ENCODE data around the gene TMEM115.

TMEM115 gene

DNA sequence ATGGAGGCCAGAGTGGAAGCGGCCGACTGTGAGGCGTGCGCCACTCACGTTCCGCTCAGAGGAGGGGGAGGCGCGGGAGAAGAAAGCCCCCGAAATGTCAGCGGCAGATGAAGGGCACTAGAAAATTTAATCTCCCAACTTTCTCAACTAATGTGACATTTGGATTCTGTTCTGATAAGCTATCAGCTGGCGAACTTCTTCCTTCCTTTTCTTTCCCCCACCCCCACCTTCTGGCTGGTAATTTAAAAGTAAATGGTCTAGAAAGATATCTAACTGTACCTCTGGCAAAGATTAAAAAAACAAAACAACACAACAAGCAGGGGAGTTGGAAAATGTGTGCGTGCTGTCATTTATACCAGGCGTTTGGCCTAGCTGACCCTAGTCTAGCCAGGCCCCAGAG is 26.4 kb upstream of the TMEM115 start:
- H3K9me3 Mint-ChIP-seq = no peaks in the 10 kb centered on the region
- no peaks in the 10 kb centered on the region for H3K4me1 Mint-ChIP-seq (ENCODE audit: low read depth)
- H3K27me3 Mint-ChIP-seq (ENCODE audit: low read depth) = no peaks in the 10 kb centered on the region
- no peaks in the 10 kb centered on the region for H3K36me3 Mint-ChIP-seq (ENCODE audit: low read depth)
- no peak overlapping the region for H3K4me3 Mint-ChIP-seq
- no peak overlapping the region for H3K27ac Mint-ChIP-seq

DNA sequence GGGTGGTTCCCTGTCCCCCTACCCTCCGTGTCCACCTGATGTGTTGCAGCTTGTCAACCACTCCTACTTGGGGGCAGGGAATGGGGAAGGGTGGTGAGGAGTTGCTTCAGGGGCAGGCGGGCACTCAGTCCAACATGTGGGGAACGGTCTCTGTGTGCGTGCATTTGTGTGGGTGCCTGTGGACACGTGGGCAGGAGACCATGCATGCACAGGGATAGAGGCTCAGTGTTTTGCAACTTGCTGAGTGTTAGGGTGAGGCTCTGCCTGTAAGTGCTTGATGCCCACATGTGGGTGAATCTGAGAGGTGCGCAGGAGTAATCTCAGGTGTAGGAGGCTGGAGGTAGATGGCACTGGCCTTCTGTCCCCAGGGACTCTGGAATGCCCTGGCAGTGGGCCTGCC is 24.4 kb upstream of the TMEM115 start:
- Mint-ChIP-seq H3K36me3 (ENCODE audit: low read depth) (no peaks in the 10 kb centered on the region), H3K27ac (no peak overlapping the region), H3K9me3 (no peaks in the 10 kb centered on the region), H3K4me3 (no peak overlapping the region), H3K4me1 (ENCODE audit: low read depth) (no peaks in the 10 kb centered on the region), H3K27me3 (ENCODE audit: low read depth) (no peaks in the 10 kb centered on the region)

DNA sequence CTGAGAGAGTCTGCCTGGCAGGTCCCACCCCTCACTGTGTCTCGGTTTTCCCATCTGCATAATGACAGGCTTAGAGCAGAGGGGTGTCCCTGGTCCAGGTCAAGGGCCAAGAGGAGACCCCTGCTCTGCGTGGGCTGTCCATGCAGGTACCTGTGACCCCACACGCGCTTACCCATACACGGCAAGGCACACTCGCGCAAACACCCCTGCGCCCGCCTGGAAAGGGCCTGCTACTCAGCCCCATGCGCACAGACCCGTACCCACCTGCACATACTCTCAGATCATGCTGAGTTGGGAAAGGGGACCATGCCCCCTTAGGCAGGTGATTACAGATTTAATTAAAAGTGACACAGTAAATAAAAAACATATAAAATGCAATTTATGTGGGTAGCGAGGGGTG is 23.4 kb upstream of the TMEM115 start:
- Mint-ChIP-seq H3K4me3 (no peak overlapping the region), H3K27ac (no peak overlapping the region), H3K27me3 (ENCODE audit: low read depth) (no peaks in the 10 kb centered on the region), H3K4me1 (ENCODE audit: low read depth) (no peaks in the 10 kb centered on the region), H3K36me3 (ENCODE audit: low read depth) (no peaks in the 10 kb centered on the region), H3K9me3 (no peaks in the 10 kb centered on the region)

DNA sequence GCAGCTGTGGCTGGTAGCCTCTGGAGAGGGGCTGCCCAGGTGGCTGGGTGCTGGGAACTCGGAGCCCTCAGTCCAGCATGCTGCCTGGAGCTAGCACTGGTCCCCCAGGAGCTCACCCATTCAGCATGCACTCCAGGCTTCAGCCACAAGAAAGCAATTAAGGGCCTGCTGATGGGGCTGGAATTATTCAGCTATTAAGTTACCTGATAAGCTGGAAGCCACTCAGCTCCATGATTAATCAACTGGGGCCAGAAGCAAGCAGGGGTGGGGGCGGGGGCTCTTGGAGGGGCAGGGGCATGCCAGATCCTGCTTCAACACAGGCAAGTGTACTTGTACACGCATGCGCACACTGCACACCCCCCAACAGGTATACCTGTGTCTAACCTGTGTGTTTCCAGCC is 22.1 kb upstream of the TMEM115 start:
- Mint-ChIP-seq H3K27me3 (ENCODE audit: low read depth) (no peaks in the 10 kb centered on the region), H3K4me3 (no peak overlapping the region), H3K4me1 (ENCODE audit: low read depth) (no peaks in the 10 kb centered on the region), H3K9me3 (no peaks in the 10 kb centered on the region), H3K36me3 (ENCODE audit: low read depth) (no peaks in the 10 kb centered on the region), H3K27ac (no peak overlapping the region)

- no peak overlapping the region for H3K4me3 Mint-ChIP-seq
- no peaks in the 10 kb centered on the region for H3K4me1 Mint-ChIP-seq (ENCODE audit: low read depth)
- no peaks in the 10 kb centered on the region for H3K36me3 Mint-ChIP-seq (ENCODE audit: low read depth)
- no peak overlapping the region for H3K27ac Mint-ChIP-seq
- no peaks in the 10 kb centered on the region for H3K9me3 Mint-ChIP-seq
- no peaks in the 10 kb centered on the region for H3K27me3 Mint-ChIP-seq (ENCODE audit: low read depth)
Measured at GRCh38 chr3:50380405-50381085, 21.2 kb upstream of the TMEM115 start.

DNA sequence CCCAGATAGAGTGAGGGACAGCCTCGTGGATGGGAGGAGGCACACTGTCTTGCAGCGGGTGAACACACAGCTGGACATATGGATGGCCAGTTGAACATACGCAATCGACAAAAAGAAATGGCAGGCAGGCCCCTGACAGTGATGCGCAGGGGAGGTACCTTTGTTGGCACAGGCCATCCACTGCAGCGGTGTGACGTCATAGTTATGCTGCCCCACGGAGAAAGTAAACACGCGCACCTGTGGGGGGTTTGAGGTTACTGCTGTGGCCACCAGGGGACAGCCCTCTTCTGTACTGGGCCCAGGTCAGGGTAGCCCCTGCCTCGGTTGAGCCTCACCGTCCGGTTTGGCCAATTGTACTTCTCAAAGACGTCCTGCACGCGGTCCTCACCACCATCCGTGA is 19.4 kb upstream of the TMEM115 start:
- Mint-ChIP-seq H3K27me3 (ENCODE audit: low read depth) (no peaks in the 10 kb centered on the region), H3K36me3 (ENCODE audit: low read depth) (no peaks in the 10 kb centered on the region), H3K27ac (no peak overlapping the region), H3K9me3 (no peaks in the 10 kb centered on the region), H3K4me1 (ENCODE audit: low read depth) (no peaks in the 10 kb centered on the region), H3K4me3 (no peak overlapping the region)

GRCh38 chr3:50378024-50378423 is 18.7 kb upstream of the TMEM115 start:
- H3K27me3 Mint-ChIP-seq (ENCODE audit: low read depth) = no peaks in the 10 kb centered on the region
- no peaks in the 10 kb centered on the region for H3K9me3 Mint-ChIP-seq
- H3K36me3 Mint-ChIP-seq (ENCODE audit: low read depth) = no peaks in the 10 kb centered on the region
- no peak overlapping the region for H3K27ac Mint-ChIP-seq
- H3K4me1 Mint-ChIP-seq (ENCODE audit: low read depth) = peaks cover 2% of the 10 kb centered on the region
- no peak overlapping the region for H3K4me3 Mint-ChIP-seq

- no peaks in the 10 kb centered on the region for H3K36me3 Mint-ChIP-seq (ENCODE audit: low read depth)
- no peaks in the 10 kb centered on the region for H3K9me3 Mint-ChIP-seq
- no peak overlapping the region for H3K27ac Mint-ChIP-seq
- H3K27me3 Mint-ChIP-seq (ENCODE audit: low read depth) = no peaks in the 10 kb centered on the region
- peaks cover 2% of the 10 kb centered on the region for H3K4me1 Mint-ChIP-seq (ENCODE audit: low read depth)
- no peak overlapping the region for H3K4me3 Mint-ChIP-seq
Measured at GRCh38 chr3:50375258-50375931, 16.1 kb upstream of the TMEM115 start.

GRCh38 chr3:50374363-50375257 is 15.3 kb upstream of the TMEM115 start:
- H3K27ac Mint-ChIP-seq = no peak overlapping the region
- no peaks in the 10 kb centered on the region for H3K36me3 Mint-ChIP-seq (ENCODE audit: low read depth)
- H3K4me3 Mint-ChIP-seq = no peak overlapping the region
- H3K27me3 Mint-ChIP-seq (ENCODE audit: low read depth) = no peaks in the 10 kb centered on the region
- H3K4me1 Mint-ChIP-seq (ENCODE audit: low read depth) = peaks cover 2% of the 10 kb centered on the region
- no peaks in the 10 kb centered on the region for H3K9me3 Mint-ChIP-seq

- H3K27ac Mint-ChIP-seq = no peak overlapping the region
- H3K9me3 Mint-ChIP-seq = no peaks in the 10 kb centered on the region
- no peaks in the 10 kb centered on the region for H3K27me3 Mint-ChIP-seq (ENCODE audit: low read depth)
- H3K4me3 Mint-ChIP-seq = no peak overlapping the region
- no peaks in the 10 kb centered on the region for H3K36me3 Mint-ChIP-seq (ENCODE audit: low read depth)
- H3K4me1 Mint-ChIP-seq (ENCODE audit: low read depth) = peaks cover 4% of the 10 kb centered on the region
Measured at GRCh38 chr3:50373146-50374051, 14.1 kb upstream of the TMEM115 start.

- Mint-ChIP-seq H3K27me3 (ENCODE audit: low read depth) (no peaks in the 10 kb centered on the region), H3K9me3 (no peaks in the 10 kb centered on the region), H3K27ac (no peak overlapping the region), H3K4me1 (ENCODE audit: low read depth) (peaks cover 4% of the 10 kb centered on the region), H3K36me3 (ENCODE audit: low read depth) (no peaks in the 10 kb centered on the region), H3K4me3 (no peak overlapping the region)
Measured at GRCh38 chr3:50372349-50372748, 13.0 kb upstream of the TMEM115 start.

- no peaks in the 10 kb centered on the region for H3K36me3 Mint-ChIP-seq (ENCODE audit: low read depth)
- no peak overlapping the region for H3K27ac Mint-ChIP-seq
- H3K4me3 Mint-ChIP-seq = no peak overlapping the region
- no peaks in the 10 kb centered on the region for H3K9me3 Mint-ChIP-seq
- H3K4me1 Mint-ChIP-seq (ENCODE audit: low read depth) = peaks cover 4% of the 10 kb centered on the region
- no peaks in the 10 kb centered on the region for H3K27me3 Mint-ChIP-seq (ENCODE audit: low read depth)
Measured at GRCh38 chr3:50371133-50371685, 11.9 kb upstream of the TMEM115 start.

DNA sequence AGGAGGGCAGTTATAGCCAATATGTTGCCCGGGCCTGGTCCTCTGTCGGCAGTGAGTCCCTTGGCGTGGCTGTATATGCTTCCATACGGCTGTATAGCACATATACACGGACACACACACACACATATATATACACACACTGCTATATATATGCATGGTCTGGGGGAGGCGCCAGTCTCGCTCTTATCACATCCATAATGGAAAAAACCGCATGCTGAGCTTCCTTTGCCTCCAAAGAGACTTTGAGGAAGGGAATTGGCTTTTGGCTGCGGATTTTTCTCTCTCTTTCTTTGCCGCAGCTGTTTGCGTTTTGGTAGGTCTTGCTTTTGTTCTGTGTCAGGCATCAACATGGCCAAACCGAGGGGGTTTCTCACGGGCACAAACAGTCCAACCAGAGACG is 11.3 kb upstream of the TMEM115 start:
- Mint-ChIP-seq H3K4me1 (ENCODE audit: low read depth) (peaks cover 7% of the 10 kb centered on the region), H3K27ac (no peak overlapping the region), H3K36me3 (ENCODE audit: low read depth) (no peaks in the 10 kb centered on the region), H3K9me3 (no peaks in the 10 kb centered on the region), H3K4me3 (no peak overlapping the region), H3K27me3 (ENCODE audit: low read depth) (no peaks in the 10 kb centered on the region)
